Choroid plexus epithelial cell (primary cell): ENCODE data around the gene NDUFA5.
"Not testable (repeated sequence)": the region's sequence is repeated elsewhere in the genome, so short reads cannot be mapped to it uniquely, and the experiment has no call there.

Experiments used
- DNase-seq: peaks from one replicate; pipeline ENCODE4 v3.0.0-alpha.2; 2010; ENCODE audit warnings: low read depth
- H3K4me3 ChIP-seq: 2 replicates; pipeline ENCODE4 v1.5.1; 2011; ENCODE audit warnings: low read depth, mild to moderate bottlenecking, control low read depth, low read length, moderate library complexity
- CTCF ChIP-seq: conservative IDR thresholded peaks from 2 replicates; pipeline ENCODE4 v1.5.1; 2011; ENCODE audit warnings: low read depth, mild to moderate bottlenecking, control low read depth, inconsistent platforms, low read length, moderate library complexity

NDUFA5 gene

GRCh38 chr7:123562121-123562520 lies 4.5 kb upstream of the NDUFA5 start:
- no peak overlapping the region for H3K4me3 ChIP-seq
- no peak for DNase-seq
- TF ChIP-seq CTCF = no peak

GRCh38 chr7:123558289-123558874 lies 764 bp upstream of the NDUFA5 start:
- peak overlapping the region; percentile 79 for H3K4me3 ChIP-seq
- TF ChIP-seq CTCF = no peak
- no peak for DNase-seq

- TF ChIP-seq CTCF = no peak
- no peak for DNase-seq
- peak overlapping the region; percentile 79 for H3K4me3 ChIP-seq
Measured at GRCh38 chr7:123557016-123557397, 611 bp downstream of the NDUFA5 start.

GRCh38 chr7:123555484-123555883 lies 2.1 kb downstream of the NDUFA5 start:
- no peak for TF ChIP-seq CTCF
- no peak for DNase-seq
- H3K4me3 ChIP-seq = no peak overlapping the region

- no peak overlapping the region for H3K4me3 ChIP-seq
- no peak for DNase-seq
- TF ChIP-seq CTCF = no peak
Measured at GRCh38 chr7:123553159-123553558, 4.5 kb downstream of the NDUFA5 start.

GRCh38 chr7:123552641-123553040 lies 5.0 kb downstream of the NDUFA5 start:
- TF ChIP-seq CTCF = no peak
- H3K4me3 ChIP-seq = no peak overlapping the region
- DNase-seq = no peak

GRCh38 chr7:123552134-123552533 lies 5.5 kb downstream of the NDUFA5 start:
- H3K4me3 ChIP-seq, DNase-seq: not testable (repeated sequence)

GRCh38 chr7:123548406-123548805 lies 9.2 kb downstream of the NDUFA5 start:
- no peak for TF ChIP-seq CTCF
- H3K4me3 ChIP-seq = no peak overlapping the region
- DNase-seq = no peak
